GM12875 (cell line): ENCODE data around the gene KCNS1.

Experiments
- H3K4me3 ChIP-seq: one replicate; pipeline ENCODE4 v1.5.1; 2011; ENCODE audit warnings: low read depth, low read length, control low read depth
- CTCF ChIP-seq: IDR thresholded peaks from 2 replicates; pipeline ENCODE4 v1.5.1; 2011; ENCODE audit warnings: low read depth, mild to moderate bottlenecking, control low read depth, inconsistent platforms, low read length, moderate library complexity, borderline replicate concordance; ENCODE audit not compliant: insufficient read depth

Gene KCNS1

DNA sequence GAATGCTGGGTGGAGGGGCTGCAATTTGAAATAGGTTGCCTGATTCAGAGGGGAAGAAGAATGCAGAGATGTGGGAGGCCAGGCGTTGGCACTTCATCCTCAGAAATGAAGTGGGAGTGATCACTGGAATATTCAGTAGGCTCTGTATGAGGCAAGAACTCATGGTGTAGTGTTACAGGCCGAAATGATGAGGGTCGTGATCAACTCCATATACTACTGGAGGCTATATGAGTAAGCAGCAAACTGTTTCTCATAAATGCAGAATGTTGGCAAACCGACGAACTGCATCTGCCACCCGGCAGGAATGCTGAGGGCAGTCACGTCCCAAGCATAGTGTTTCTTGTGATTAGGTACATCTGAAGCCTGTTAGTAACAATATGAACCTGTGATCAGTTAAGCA is 12.7 kb downstream of the KCNS1 start:
- H3K4me3 ChIP-seq, result no peak overlapping the region

DNA sequence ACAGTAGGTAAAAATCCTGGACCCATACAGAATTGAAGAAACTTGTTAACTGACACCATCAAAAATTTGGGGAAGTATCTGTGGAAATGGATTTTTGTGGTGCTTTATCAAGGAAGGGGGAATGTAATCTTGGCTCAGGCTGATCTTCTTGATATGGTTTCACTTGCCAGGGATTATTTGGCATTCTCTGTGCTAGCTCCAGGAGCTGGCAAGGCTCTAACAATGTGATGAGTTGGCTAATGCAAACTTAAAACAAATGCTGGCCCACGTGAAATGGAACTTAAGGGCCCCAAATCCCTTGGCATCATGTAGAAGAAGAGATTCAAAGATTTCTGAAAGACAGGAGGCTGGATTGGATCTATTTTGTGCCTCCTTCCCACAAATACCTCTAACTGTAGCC is 13.1 kb downstream of the KCNS1 start:
- H3K4me3 ChIP-seq, result no peak overlapping the region
- TF ChIP-seq CTCF, result no peak

More for the DNA sequence above, 12.7 kb downstream of the KCNS1 start:
- TF ChIP-seq CTCF, result no peak

GRCh38 chr20:45087097-45087790 is 13.7 kb downstream of the KCNS1 start:
- TF ChIP-seq CTCF, result no peak
- no peak overlapping the region for H3K4me3 ChIP-seq

- no peak overlapping the region for H3K4me3 ChIP-seq
- no peak for TF ChIP-seq CTCF
These were observed 15.1 kb downstream of the KCNS1 start for GRCh38 chr20:45085867-45086266.

DNA sequence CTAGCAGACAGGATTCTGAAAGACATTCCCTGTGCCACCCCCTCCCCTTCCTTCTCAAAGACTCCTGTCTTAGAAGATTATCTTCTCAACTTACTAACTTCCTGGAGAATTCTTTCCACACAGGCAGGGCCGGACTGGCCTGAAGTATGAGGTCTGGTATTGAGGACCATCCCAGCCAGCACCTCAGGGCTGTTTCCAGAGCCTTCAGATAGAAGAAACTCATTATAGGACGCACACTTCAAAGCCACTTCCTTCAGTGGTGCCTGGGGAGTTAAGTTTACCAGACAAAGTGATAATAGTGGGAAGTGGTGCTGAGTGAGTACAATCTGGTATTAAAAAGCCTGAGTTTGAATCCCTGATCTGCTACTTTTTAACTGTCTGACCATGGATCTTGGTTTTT is 15.6 kb downstream of the KCNS1 start:
- no peak for TF ChIP-seq CTCF
- no peak overlapping the region for H3K4me3 ChIP-seq

- no peak for TF ChIP-seq CTCF
- no peak overlapping the region for H3K4me3 ChIP-seq
These were observed 17.8 kb downstream of the KCNS1 start for GRCh38 chr20:45083127-45083526.

DNA sequence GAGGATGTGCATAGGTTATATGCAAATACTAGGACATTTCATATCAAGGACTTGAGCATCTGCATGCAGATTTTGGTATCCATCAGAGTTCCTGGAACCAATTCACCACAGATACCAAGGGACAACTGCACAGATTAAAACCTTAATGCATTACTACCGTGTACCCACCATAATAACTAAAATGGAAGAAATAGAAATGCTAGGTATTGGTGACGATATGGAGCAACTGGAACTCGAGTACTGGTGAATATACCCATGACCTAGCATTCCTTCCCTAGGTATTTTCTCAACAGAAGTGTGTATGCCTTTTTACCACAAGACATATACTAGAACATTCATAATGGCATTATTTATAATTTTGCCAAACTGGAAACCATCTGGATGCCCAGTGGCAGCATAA is 18.5 kb downstream of the KCNS1 start:
- H3K4me3 ChIP-seq, result no peak overlapping the region

More for the DNA sequence above, 18.5 kb downstream of the KCNS1 start:
- TF ChIP-seq CTCF, result no peak
